Measurements from ENCODE around the gene MIPEP. TPM values are rescaled to one million over a fixed set of nuclear protein-coding genes. Genes with fewer than 3 reads are reported as not detected.
"Not testable (repeated sequence)": the region's sequence is repeated elsewhere in the genome, so short reads cannot be mapped to it uniquely, and the experiment has no call there.

The MIPEP gene
- total RNA-seq, 1 experiment from 2014 or later: 18.6 TPM

- CTCF ChIA-PET: no interaction called here
- no peaks in the 10 kb centered on the region for H3K9me2 ChIP-seq (ENCODE audit: insufficient read depth)
- H3K4me2 ChIP-seq: no peak overlapping the region
- no peak overlapping the region for H3K4me3 ChIP-seq
- no TSS peak for BruUV-seq (replicated peaks)
- DNase-seq: no peak
- no peaks in the 10 kb centered on the region for H3K4me1 ChIP-seq (replicated peaks; ENCODE audit: insufficient read depth)
- H3F3A ChIP-seq (ENCODE audit: insufficient read depth, low read depth): no peaks in the 10 kb centered on the region
- intact Hi-C loops (cut with micrococcal nuclease; ENCODE audit: unreplicated experiment): no loop called here
- no peaks in the 10 kb centered on the region for H3K9me3 ChIP-seq (ENCODE audit: insufficient read depth, low read depth)
- no peaks in the 10 kb centered on the region for H3K36me3 ChIP-seq (ENCODE audit: low read depth)
- H3K79me2 ChIP-seq (ENCODE audit: low read depth): no peaks in the 10 kb centered on the region
- no peak overlapping the region for H2AFZ ChIP-seq
- H4K20me1 ChIP-seq (ENCODE audit: insufficient read depth): no peaks in the 10 kb centered on the region
- POLR2A ChIA-PET (ENCODE audit: unreplicated experiment): no interaction called here
- H3K27me3 ChIP-seq (ENCODE audit: insufficient read depth, low read depth): no peaks in the 10 kb centered on the region
- TF ChIP-seq EZH2 (IDR thresholded peaks at IDR 0.05; ENCODE audit: low read depth): no peak
- TF ChIP-seq CTCF (conservative IDR thresholded peaks at IDR 0.05): no peak
- H3K27ac ChIP-seq: no peak overlapping the region
Observed at GRCh38 chr13:23748109-23748990, 140.8 kb downstream of the MIPEP start.

- H3K79me2 ChIP-seq (ENCODE audit: low read depth); H2AFZ ChIP-seq; DNase-seq; intact Hi-C loops (cut with micrococcal nuclease; ENCODE audit: unreplicated experiment); H3K36me3 ChIP-seq (ENCODE audit: low read depth); CTCF ChIA-PET; POLR2A ChIA-PET (ENCODE audit: unreplicated experiment); H3F3A ChIP-seq (ENCODE audit: insufficient read depth, low read depth); H3K4me1 ChIP-seq (replicated peaks; ENCODE audit: insufficient read depth); H3K9me2 ChIP-seq (ENCODE audit: insufficient read depth); H3K27ac ChIP-seq; H3K4me2 ChIP-seq; BruUV-seq (replicated peaks); H3K9me3 ChIP-seq (ENCODE audit: insufficient read depth, low read depth); H3K27me3 ChIP-seq (ENCODE audit: insufficient read depth, low read depth); H3K4me3 ChIP-seq; H4K20me1 ChIP-seq (ENCODE audit: insufficient read depth): not testable (repeated sequence)
Observed at GRCh38 chr13:23746141-23746540, 143.1 kb downstream of the MIPEP start.

- Histone ChIP-seq H3K9me3 (ENCODE audit: insufficient read depth, low read depth) (no peaks in the 10 kb centered on the region), H3K27me3 (ENCODE audit: insufficient read depth, low read depth) (no peaks in the 10 kb centered on the region), H3K27ac (no peak overlapping the region), H3K9me2 (ENCODE audit: insufficient read depth) (no peaks in the 10 kb centered on the region), H3K4me1 (replicated peaks; ENCODE audit: insufficient read depth) (no peaks in the 10 kb centered on the region), H4K20me1 (ENCODE audit: insufficient read depth) (no peaks in the 10 kb centered on the region), H3K4me3 (no peak overlapping the region), H2AFZ (no peak overlapping the region), H3F3A (ENCODE audit: insufficient read depth, low read depth) (no peaks in the 10 kb centered on the region), H3K36me3 (ENCODE audit: low read depth) (no peaks in the 10 kb centered on the region), H3K79me2 (ENCODE audit: low read depth) (no peaks in the 10 kb centered on the region), H3K4me2 (no peak overlapping the region)
- no peak for DNase-seq
- ChIA-PET POLR2A (ENCODE audit: unreplicated experiment) (no interaction called here), CTCF (no interaction called here)
- no peak for TF ChIP-seq CTCF (conservative IDR thresholded peaks at IDR 0.05)
- no peak for TF ChIP-seq EZH2 (IDR thresholded peaks at IDR 0.05; ENCODE audit: low read depth)
- intact Hi-C loops (cut with micrococcal nuclease; ENCODE audit: unreplicated experiment): no loop called here
- no TSS peak for BruUV-seq (replicated peaks)
Observed at GRCh38 chr13:23744315-23744714, 144.9 kb downstream of the MIPEP start.

Measured in PC-9 (cell line).